ENCODE measurements around the gene EEF1G. TPM values are rescaled to one million over a fixed set of nuclear protein-coding genes. Genes with fewer than 3 reads are reported as not detected.

EEF1G gene
- total RNA-seq, 1 experiment from 2014 or later, result 1,667 TPM

DNA sequence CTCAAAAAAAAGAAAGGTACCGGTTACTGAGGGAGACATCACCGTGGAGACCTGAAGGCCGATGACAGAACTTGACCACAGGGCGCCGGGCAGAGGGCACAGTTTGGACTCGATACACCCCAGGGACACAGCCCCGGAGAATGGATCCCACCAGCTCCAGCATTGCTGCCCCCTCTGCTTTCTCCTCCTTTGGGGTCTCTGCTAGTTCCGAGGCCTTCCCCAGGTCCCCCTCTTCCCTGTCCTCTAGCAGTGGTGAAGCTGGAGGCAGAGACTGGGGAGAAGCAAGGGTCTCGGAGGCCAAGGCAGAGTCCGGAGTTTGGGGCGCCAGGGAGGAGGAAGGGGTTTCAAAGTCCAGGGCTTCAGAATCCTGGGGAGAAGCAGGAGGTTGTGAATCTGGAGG lies 4.8 kb upstream of the EEF1G start (continued):
- TF ChIP-seq, protein P1, sequence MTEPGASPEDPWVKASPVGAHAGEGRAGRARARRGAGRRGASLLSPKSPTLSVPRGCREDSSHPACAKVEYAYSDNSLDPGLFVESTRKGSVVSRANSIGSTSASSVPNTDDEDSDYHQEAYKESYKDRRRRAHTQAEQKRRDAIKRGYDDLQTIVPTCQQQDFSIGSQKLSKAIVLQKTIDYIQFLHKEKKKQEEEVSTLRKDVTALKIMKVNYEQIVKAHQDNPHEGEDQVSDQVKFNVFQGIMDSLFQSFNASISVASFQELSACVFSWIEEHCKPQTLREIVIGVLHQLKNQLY (CRISPR knock-in tag; IDR thresholded peaks at IDR 0.05), result no peak
- TF ChIP-seq JAZF1 (CRISPR knock-in tag; IDR thresholded peaks at IDR 0.05), result no peak

DNA sequence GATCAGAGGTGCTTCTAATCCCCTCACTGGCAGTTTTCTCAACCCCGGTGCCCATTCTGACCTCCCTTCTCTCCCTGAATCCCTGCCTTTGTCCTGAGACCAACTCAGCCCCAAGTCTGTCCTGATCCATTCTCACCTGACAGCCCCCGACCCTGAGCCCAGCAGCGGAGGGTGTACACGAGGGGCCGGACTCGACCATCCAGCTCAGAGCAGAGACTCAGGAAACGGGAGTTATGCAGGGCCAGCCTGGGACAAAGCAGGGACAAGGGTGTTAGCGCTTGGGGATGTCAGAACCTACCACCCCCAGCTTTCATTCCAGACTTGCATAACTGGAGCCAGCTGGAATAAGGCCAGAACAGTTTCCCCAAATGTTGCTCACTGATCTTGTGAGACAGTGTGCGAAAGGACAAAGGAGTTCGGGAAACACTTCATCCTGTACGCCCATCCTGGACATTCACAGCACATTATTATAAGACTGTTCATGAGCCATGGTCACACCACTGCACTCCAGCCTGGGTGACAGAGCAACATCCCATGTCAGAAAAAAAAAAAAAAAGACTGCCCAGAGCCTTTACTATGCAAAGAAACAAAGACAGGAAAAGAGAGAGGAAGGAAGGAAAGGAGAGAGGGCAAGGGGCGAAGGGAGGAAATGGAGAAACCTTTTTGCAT lies 3.5 kb upstream of the EEF1G start:
- H3K4me3 Mint-ChIP-seq, result no peak overlapping the region
- no peak for TF ChIP-seq ZNF396 (CRISPR knock-in tag; IDR thresholded peaks at IDR 0.05; ENCODE audit: borderline replicate concordance)
- no peak for TF ChIP-seq NR1H2 (CRISPR knock-in tag; IDR thresholded peaks at IDR 0.05)
- TF ChIP-seq, protein P2, sequence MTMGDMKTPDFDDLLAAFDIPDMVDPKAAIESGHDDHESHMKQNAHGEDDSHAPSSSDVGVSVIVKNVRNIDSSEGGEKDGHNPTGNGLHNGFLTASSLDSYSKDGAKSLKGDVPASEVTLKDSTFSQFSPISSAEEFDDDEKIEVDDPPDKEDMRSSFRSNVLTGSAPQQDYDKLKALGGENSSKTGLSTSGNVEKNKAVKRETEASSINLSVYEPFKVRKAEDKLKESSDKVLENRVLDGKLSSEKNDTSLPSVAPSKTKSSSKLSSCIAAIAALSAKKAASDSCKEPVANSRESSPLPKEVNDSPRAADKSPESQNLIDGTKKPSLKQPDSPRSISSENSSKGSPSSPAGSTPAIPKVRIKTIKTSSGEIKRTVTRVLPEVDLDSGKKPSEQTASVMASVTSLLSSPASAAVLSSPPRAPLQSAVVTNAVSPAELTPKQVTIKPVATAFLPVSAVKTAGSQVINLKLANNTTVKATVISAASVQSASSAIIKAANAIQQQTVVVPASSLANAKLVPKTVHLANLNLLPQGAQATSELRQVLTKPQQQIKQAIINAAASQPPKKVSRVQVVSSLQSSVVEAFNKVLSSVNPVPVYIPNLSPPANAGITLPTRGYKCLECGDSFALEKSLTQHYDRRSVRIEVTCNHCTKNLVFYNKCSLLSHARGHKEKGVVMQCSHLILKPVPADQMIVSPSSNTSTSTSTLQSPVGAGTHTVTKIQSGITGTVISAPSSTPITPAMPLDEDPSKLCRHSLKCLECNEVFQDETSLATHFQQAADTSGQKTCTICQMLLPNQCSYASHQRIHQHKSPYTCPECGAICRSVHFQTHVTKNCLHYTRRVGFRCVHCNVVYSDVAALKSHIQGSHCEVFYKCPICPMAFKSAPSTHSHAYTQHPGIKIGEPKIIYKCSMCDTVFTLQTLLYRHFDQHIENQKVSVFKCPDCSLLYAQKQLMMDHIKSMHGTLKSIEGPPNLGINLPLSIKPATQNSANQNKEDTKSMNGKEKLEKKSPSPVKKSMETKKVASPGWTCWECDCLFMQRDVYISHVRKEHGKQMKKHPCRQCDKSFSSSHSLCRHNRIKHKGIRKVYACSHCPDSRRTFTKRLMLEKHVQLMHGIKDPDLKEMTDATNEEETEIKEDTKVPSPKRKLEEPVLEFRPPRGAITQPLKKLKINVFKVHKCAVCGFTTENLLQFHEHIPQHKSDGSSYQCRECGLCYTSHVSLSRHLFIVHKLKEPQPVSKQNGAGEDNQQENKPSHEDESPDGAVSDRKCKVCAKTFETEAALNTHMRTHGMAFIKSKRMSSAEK (CRISPR knock-in tag; IDR thresholded peaks at IDR 0.05; ENCODE audit: borderline replicate concordance), result no peak
- TF ChIP-seq, protein P3, sequence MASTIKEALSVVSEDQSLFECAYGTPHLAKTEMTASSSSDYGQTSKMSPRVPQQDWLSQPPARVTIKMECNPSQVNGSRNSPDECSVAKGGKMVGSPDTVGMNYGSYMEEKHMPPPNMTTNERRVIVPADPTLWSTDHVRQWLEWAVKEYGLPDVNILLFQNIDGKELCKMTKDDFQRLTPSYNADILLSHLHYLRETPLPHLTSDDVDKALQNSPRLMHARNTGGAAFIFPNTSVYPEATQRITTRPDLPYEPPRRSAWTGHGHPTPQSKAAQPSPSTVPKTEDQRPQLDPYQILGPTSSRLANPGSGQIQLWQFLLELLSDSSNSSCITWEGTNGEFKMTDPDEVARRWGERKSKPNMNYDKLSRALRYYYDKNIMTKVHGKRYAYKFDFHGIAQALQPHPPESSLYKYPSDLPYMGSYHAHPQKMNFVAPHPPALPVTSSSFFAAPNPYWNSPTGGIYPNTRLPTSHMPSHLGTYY (CRISPR knock-in tag; IDR thresholded peaks at IDR 0.05), result no peak
- TF ChIP-seq GRHL2 (CRISPR knock-in tag; IDR thresholded peaks at IDR 0.05; ENCODE audit: insufficient replicate concordance, severe bottlenecking), result no peak
- TF ChIP-seq ETV6 (CRISPR knock-in tag; IDR thresholded peaks at IDR 0.05), result no peak
- no peak for TF ChIP-seq SOX15 (CRISPR knock-in tag; IDR thresholded peaks at IDR 0.05)

DNA sequence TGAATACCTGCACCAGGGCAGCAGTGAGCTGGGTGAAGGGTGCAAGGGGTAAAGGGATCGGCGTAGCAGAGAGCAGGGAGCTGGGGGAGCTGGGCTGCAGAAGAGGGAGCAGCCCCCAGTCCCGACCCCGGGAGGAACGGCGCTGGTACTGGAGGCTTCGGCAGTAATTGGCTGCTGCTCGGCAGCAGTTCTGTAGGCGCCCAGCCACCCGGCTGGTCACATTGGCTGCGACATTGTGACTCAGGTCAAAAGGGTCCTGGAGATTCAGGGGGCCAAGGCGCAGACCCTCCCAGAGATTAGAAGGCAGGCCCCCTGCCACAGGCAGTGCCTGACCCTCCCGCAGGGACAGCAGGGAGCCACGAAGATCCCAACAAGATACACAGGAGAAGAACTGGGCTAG lies 2.1 kb upstream of the EEF1G start:
- H3K36me3 Mint-ChIP-seq, result peaks cover 51% of the 10 kb centered on the region
- peaks cover 33% of the 10 kb centered on the region for H3K4me1 Mint-ChIP-seq
- H3K4me3 Mint-ChIP-seq, result peak overlapping the region; percentile 99
- ChIA-PET CTCF (interaction anchor here (1.1 to 1.5 kb wide), 3 partner anchors 16 to 36 kb away, joined by 4 to 7 read pairs (median 6); partner anchors contain the start of gene TUT1), POLR2A (interaction anchor here (3.2 kb wide), 1 partner anchor 16 kb away, joined by 44 read pairs; the partner anchor contains the start of gene TUT1)
- DNase-seq (ENCODE audit: low spot score) (no peak), ATAC-seq (no peak)
- no peaks in the 10 kb centered on the region for H3K9me3 Mint-ChIP-seq
- TF ChIP-seq, protein P4, sequence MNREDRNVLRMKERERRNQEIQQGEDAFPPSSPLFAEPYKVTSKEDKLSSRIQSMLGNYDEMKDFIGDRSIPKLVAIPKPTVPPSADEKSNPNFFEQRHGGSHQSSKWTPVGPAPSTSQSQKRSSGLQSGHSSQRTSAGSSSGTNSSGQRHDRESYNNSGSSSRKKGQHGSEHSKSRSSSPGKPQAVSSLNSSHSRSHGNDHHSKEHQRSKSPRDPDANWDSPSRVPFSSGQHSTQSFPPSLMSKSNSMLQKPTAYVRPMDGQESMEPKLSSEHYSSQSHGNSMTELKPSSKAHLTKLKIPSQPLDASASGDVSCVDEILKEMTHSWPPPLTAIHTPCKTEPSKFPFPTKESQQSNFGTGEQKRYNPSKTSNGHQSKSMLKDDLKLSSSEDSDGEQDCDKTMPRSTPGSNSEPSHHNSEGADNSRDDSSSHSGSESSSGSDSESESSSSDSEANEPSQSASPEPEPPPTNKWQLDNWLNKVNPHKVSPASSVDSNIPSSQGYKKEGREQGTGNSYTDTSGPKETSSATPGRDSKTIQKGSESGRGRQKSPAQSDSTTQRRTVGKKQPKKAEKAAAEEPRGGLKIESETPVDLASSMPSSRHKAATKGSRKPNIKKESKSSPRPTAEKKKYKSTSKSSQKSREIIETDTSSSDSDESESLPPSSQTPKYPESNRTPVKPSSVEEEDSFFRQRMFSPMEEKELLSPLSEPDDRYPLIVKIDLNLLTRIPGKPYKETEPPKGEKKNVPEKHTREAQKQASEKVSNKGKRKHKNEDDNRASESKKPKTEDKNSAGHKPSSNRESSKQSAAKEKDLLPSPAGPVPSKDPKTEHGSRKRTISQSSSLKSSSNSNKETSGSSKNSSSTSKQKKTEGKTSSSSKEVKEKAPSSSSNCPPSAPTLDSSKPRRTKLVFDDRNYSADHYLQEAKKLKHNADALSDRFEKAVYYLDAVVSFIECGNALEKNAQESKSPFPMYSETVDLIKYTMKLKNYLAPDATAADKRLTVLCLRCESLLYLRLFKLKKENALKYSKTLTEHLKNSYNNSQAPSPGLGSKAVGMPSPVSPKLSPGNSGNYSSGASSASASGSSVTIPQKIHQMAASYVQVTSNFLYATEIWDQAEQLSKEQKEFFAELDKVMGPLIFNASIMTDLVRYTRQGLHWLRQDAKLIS (CRISPR knock-in tag; IDR thresholded peaks at IDR 0.05; ENCODE audit: borderline replicate concordance), result no peak
- TF ChIP-seq, protein P5, sequence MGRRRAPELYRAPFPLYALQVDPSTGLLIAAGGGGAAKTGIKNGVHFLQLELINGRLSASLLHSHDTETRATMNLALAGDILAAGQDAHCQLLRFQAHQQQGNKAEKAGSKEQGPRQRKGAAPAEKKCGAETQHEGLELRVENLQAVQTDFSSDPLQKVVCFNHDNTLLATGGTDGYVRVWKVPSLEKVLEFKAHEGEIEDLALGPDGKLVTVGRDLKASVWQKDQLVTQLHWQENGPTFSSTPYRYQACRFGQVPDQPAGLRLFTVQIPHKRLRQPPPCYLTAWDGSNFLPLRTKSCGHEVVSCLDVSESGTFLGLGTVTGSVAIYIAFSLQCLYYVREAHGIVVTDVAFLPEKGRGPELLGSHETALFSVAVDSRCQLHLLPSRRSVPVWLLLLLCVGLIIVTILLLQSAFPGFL (CRISPR knock-in tag; IDR thresholded peaks at IDR 0.05; ENCODE audit: borderline replicate concordance), result no peak
- TF ChIP-seq NFE2L1 (CRISPR knock-in tag; IDR thresholded peaks at IDR 0.05), result no peak
- TF ChIP-seq ZNF138 (CRISPR knock-in tag; conservative IDR thresholded peaks at IDR 0.05), result no peak
- TF ChIP-seq, protein P6, sequence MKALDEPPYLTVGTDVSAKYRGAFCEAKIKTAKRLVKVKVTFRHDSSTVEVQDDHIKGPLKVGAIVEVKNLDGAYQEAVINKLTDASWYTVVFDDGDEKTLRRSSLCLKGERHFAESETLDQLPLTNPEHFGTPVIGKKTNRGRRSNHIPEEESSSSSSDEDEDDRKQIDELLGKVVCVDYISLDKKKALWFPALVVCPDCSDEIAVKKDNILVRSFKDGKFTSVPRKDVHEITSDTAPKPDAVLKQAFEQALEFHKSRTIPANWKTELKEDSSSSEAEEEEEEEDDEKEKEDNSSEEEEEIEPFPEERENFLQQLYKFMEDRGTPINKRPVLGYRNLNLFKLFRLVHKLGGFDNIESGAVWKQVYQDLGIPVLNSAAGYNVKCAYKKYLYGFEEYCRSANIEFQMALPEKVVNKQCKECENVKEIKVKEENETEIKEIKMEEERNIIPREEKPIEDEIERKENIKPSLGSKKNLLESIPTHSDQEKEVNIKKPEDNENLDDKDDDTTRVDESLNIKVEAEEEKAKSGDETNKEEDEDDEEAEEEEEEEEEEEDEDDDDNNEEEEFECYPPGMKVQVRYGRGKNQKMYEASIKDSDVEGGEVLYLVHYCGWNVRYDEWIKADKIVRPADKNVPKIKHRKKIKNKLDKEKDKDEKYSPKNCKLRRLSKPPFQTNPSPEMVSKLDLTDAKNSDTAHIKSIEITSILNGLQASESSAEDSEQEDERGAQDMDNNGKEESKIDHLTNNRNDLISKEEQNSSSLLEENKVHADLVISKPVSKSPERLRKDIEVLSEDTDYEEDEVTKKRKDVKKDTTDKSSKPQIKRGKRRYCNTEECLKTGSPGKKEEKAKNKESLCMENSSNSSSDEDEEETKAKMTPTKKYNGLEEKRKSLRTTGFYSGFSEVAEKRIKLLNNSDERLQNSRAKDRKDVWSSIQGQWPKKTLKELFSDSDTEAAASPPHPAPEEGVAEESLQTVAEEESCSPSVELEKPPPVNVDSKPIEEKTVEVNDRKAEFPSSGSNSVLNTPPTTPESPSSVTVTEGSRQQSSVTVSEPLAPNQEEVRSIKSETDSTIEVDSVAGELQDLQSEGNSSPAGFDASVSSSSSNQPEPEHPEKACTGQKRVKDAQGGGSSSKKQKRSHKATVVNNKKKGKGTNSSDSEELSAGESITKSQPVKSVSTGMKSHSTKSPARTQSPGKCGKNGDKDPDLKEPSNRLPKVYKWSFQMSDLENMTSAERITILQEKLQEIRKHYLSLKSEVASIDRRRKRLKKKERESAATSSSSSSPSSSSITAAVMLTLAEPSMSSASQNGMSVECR (CRISPR knock-in tag; IDR thresholded peaks at IDR 0.05; ENCODE audit: borderline replicate concordance), result no peak
- no peak for TF ChIP-seq CREB1 (CRISPR knock-in tag; IDR thresholded peaks at IDR 0.05)
- no peak for TF ChIP-seq ZBTB21 (CRISPR knock-in tag; IDR thresholded peaks at IDR 0.05; ENCODE audit: borderline replicate concordance)
- no peaks in the 10 kb centered on the region for H3K27me3 Mint-ChIP-seq (ENCODE audit: low read depth)
- H3K27ac Mint-ChIP-seq, result peak overlapping the region; percentile 82; the same call in 1 of the 2 replicates

More for the DNA sequence above, 3.5 kb upstream of the EEF1G start:
- ChIA-PET CTCF (no interaction called here), POLR2A (no interaction called here)
- Mint-ChIP-seq H3K27me3 (ENCODE audit: low read depth) (no peaks in the 10 kb centered on the region), H3K36me3 (peaks cover 47% of the 10 kb centered on the region), H3K4me1 (peaks cover 19% of the 10 kb centered on the region), H3K27ac (no peak overlapping the region; the same call in 1 of the 2 replicates), H3K9me3 (no peaks in the 10 kb centered on the region)
- ATAC-seq, result no peak
- no peak for DNase-seq (ENCODE audit: low spot score)

Measured in WTC11 (cell line).